ENCODE measurements around the gene EIF4E. TPM values are rescaled to one million over a fixed set of nuclear protein-coding genes. Genes with fewer than 3 reads are reported as not detected.

The EIF4E gene
- total RNA-seq, 4 donors from 2014 or later, result 68.3 to 112 (median 97.5) TPM

DNA sequence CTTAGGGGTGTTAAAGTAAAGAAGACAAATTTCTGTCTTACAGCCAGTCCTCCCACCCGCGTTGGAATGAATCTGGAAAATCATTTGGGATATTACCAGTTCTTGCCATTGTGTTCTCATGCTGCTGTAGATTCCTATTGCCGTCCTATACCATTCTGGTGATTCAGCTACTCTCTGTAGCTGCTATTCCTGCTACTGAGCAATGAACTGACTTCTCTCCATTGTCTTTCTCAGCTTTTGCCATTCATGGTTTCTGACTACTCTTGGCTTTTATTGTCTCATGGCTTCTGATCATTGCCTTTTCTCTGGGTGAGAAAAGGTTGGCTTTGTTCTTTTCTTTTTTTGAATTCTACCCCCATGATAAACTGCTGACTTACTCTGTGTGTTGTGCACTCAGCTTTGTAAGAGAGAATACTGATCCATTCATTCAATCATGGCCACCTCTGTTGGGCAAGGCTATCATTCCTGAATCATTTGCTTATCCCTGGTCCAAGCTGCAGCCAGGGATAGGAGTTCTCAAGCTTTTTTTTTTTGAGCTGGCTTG lies 38.9 kb upstream of the EIF4E start:
- no peak overlapping the region for H3K27ac ChIP-seq
- H3K4me3 ChIP-seq, result no peak overlapping the region
- H3K9me3 ChIP-seq, result no peaks in the 10 kb centered on the region
- TF ChIP-seq EP300 (IDR thresholded peaks at IDR 0.05), result no peak
- TF ChIP-seq, protein P1, sequence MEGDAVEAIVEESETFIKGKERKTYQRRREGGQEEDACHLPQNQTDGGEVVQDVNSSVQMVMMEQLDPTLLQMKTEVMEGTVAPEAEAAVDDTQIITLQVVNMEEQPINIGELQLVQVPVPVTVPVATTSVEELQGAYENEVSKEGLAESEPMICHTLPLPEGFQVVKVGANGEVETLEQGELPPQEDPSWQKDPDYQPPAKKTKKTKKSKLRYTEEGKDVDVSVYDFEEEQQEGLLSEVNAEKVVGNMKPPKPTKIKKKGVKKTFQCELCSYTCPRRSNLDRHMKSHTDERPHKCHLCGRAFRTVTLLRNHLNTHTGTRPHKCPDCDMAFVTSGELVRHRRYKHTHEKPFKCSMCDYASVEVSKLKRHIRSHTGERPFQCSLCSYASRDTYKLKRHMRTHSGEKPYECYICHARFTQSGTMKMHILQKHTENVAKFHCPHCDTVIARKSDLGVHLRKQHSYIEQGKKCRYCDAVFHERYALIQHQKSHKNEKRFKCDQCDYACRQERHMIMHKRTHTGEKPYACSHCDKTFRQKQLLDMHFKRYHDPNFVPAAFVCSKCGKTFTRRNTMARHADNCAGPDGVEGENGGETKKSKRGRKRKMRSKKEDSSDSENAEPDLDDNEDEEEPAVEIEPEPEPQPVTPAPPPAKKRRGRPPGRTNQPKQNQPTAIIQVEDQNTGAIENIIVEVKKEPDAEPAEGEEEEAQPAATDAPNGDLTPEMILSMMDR (IDR thresholded peaks at IDR 0.05), result no peak
- no peak for TF ChIP-seq POLR2AphosphoS5 (IDR thresholded peaks at IDR 0.05)
- no peak for TF ChIP-seq POLR2A (IDR thresholded peaks at IDR 0.05)
- H3K36me3 ChIP-seq, result no peaks in the 10 kb centered on the region
- no peaks in the 10 kb centered on the region for H3K27me3 ChIP-seq
- H3K4me1 ChIP-seq, result no peaks in the 10 kb centered on the region
- ATAC-seq, result no peak
- 93 to 96% methylated on average over 3 of the region's 3 CpGs for WGBS, 2 donors (ENCODE audit: low coverage in 1 of 2)

DNA sequence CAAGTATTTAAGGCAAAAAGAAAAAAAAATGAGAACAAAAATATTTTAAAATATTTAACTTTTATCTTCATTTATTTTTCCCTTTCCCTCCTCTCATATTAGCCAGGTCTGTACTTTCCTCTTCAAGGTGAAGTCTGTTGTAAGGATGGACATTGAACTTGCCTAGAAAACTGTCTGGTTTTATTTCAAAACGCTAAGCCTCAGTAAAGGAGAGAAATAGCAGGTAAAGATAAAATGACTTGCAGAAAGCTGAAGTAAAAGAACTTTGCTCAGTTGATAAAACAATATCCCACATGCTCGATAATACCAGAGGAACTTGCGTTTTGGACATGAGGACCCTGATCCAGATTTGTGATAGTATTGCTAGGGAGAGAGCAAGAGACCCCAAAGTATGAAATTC lies 38.0 kb upstream of the EIF4E start:
- Histone ChIP-seq H3K4me1 (no peaks in the 10 kb centered on the region), H3K4me3 (no peak overlapping the region), H3K9me3 (no peaks in the 10 kb centered on the region), H3K27ac (no peak overlapping the region), H3K36me3 (no peaks in the 10 kb centered on the region), H3K27me3 (no peaks in the 10 kb centered on the region)
- 94 to 96% methylated on average over 3 of the region's 3 CpGs for WGBS, 2 donors (ENCODE audit: low coverage in 1 of 2)
- TF ChIP-seq EP300 (IDR thresholded peaks at IDR 0.05) (no peak), POLR2A (IDR thresholded peaks at IDR 0.05) (no peak), POLR2AphosphoS5 (IDR thresholded peaks at IDR 0.05) (no peak)
- TF ChIP-seq, protein P1 (IDR thresholded peaks at IDR 0.05), result no peak
- ATAC-seq, result no peak

DNA sequence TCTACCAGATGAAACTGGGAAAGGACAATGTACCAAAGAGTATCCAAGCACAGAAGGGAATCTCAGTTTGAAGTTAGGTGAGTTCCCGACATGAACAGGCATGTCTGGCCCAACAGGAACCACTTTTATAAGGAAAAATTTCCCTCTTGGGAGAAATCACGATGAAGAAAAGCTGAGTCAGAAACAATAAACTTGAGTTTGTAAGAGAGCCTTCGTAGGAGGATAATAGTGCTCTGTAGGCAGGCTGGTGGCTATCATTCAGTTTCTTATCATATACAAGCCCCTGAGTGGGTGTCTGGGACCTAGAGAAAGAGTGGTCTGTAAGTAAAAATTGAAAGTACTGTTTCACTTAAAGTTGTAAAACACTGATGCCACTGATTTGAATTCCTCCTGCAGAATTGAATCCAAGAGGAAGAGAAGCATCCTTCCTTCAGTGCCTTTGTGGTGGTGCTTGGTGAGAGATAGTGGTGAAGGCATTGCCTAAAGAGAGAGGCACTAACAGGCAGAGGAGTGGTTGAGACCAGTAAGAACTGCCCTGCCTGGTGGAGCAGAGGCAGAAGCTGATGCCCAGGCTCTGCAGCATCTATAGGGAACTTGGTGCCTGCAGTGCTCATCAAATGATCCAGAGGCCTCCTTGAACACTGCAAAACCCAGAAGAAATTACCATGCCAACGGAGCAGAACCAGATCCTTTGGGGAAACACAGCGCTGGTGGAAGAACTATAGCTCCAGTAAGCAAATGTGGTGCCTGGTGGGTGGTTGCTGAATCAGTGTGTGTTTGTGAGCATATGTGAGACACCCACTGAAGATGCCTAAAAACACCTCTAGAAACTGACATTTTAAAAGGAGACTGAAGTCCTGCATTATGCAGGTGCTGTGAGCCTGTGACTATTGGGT lies 34.9 kb upstream of the EIF4E start:
- Histone ChIP-seq H3K27me3 (no peaks in the 10 kb centered on the region), H3K36me3 (no peaks in the 10 kb centered on the region), H3K4me3 (no peak overlapping the region), H3K9me3 (no peaks in the 10 kb centered on the region), H3K4me1 (no peaks in the 10 kb centered on the region), H3K27ac (no peak overlapping the region)
- no peak for ATAC-seq
- TF ChIP-seq, protein P1 (IDR thresholded peaks at IDR 0.05), result no peak
- TF ChIP-seq EP300 (IDR thresholded peaks at IDR 0.05), result no peak
- no peak for TF ChIP-seq POLR2AphosphoS5 (IDR thresholded peaks at IDR 0.05)
- 62 to 76% methylated on average over 5 of the region's 5 CpGs for WGBS, 2 donors (ENCODE audit: low coverage in 1 of 2)

DNA sequence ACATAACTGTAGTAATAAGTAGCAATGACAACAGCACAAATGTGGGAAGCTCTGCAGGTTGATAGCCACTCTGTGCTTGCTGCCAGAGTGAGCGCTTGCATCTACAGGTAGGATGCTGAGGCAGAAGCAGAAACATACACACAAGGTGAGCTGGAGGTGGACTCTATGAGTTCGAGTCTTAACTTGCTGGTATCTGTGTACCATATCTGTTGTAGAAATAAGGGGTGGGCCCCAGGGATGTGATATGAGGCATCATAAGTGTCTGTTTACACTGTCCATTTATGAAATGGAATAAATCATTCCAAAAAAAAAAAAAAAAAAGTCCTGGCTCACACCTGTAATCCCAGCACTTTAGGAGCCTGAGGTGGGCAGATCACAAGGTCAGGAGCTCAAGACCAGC lies 32.8 kb upstream of the EIF4E start:
- no peak overlapping the region for H3K27ac ChIP-seq
- H3K9me3 ChIP-seq, result no peaks in the 10 kb centered on the region
- no peak for ATAC-seq
- no peak for TF ChIP-seq POLR2A (IDR thresholded peaks at IDR 0.05)
- TF ChIP-seq EP300 (IDR thresholded peaks at IDR 0.05), result no peak
- no peak for TF ChIP-seq POLR2AphosphoS5 (IDR thresholded peaks at IDR 0.05)
- TF ChIP-seq, protein P1 (IDR thresholded peaks at IDR 0.05), result no peak
- H3K4me1 ChIP-seq, result no peaks in the 10 kb centered on the region
- 86 to 91% methylated on average over 2 of the region's 2 CpGs for WGBS, 2 donors (ENCODE audit: low coverage in 1 of 2)
- no peaks in the 10 kb centered on the region for H3K36me3 ChIP-seq
- no peaks in the 10 kb centered on the region for H3K27me3 ChIP-seq
- H3K4me3 ChIP-seq, result no peak overlapping the region

- WGBS, 2 donors (ENCODE audit: low coverage in 1 of 2), result 43 to 56% methylated on average over 2 of the region's 2 CpGs
- H3K9me3 ChIP-seq, result no peaks in the 10 kb centered on the region
- no peaks in the 10 kb centered on the region for H3K4me1 ChIP-seq
- ATAC-seq, result no peak
- no peak overlapping the region for H3K27ac ChIP-seq
- TF ChIP-seq POLR2A (IDR thresholded peaks at IDR 0.05), result no peak
- TF ChIP-seq, protein P1 (IDR thresholded peaks at IDR 0.05), result no peak
- TF ChIP-seq POLR2AphosphoS5 (IDR thresholded peaks at IDR 0.05), result no peak
- no peak for TF ChIP-seq EP300 (IDR thresholded peaks at IDR 0.05)
- no peak overlapping the region for H3K4me3 ChIP-seq
- H3K27me3 ChIP-seq, result no peaks in the 10 kb centered on the region
- H3K36me3 ChIP-seq, result no peaks in the 10 kb centered on the region
These were observed 30.5 kb upstream of the EIF4E start for GRCh38 chr4:98959411-98959810.

Measured in gastroesophageal sphincter (tissue), 4 donors.